ELR (cell line): ENCODE data around the gene NLGN3.
"Not testable (repeated sequence)": the region's sequence is repeated elsewhere in the genome, so short reads cannot be mapped to it uniquely, and the experiment has no call there.

Experiments used
- DNase-seq: peaks from one replicate; pipeline ENCODE4 v3.0.0-alpha.2; 2015; ENCODE audit warnings: low read depth

Gene NLGN3

DNA sequence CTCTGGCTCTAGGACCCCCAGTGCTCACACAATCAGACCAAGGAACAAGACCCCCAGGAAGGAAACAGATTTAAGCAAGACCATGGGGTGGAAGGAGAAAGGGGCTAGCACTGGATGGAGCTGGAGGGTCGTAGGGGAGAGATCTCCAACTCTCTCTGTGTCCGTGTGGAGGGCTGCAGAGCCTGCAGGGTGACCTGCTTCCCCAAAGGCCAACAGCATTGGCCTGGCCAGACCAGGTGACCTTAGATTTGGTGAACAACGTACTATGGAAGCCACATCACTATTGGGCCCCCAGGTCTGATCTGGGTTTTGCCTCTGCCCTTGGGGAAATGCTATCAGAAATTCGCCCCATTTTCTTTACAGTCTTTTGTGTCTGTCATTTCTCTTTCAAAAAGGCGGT is 26.0 kb downstream of the NLGN3 start:
- no peak for DNase-seq

DNA sequence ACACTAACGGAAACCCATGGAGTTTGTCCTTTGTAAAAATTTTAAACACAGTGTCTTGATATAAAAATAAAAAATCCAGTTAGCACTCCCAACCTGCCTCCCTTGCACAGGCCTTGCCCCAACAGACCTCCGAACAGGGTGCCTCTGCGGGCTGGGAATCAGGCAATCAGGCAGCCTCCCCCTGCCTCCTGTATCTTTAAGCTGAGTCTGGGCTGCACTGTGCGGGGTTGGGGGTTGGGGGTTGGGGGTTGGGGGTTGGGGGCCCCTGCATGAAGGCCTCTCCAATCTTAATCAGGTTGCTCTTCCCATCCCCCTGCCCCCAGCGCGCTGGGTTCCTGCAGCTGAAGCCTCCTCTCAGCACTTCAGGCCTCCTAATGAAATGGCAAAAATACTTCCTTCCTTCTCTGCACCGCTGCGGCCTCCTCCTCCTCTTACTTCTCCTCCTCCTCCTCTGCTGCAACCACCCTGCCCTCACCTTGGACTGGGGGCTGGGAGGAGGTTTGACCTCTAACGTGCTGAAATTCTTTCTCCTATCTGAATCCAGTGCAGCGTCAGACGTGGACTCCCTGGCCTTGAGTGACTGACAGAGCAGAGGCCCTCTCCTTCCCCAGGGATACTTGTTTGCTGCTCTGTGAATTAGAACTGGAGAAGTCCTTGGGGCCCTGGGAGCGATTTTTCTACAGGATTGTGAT is 26.6 kb downstream of the NLGN3 start:
- DNase-seq = no peak

DNA sequence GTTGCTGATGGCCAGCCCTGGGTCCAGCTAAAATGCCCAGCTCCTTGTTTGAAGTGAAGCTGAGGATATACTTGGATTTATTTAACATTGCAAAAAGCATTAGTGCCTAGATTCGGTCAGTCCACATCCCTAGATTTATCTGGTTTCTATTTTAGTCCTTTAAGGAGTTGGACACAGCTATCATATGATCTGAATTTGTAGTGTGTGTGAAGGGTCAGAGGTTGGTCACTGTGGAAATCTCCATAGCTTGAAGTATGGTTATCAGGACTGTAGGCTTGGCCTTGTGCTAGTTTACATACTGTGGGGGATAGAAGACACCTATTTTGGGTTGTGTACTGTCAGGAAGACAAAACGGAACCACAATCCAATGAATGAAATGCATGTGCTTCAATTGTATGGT is 28.8 kb downstream of the NLGN3 start:
- DNase-seq = no peak

DNA sequence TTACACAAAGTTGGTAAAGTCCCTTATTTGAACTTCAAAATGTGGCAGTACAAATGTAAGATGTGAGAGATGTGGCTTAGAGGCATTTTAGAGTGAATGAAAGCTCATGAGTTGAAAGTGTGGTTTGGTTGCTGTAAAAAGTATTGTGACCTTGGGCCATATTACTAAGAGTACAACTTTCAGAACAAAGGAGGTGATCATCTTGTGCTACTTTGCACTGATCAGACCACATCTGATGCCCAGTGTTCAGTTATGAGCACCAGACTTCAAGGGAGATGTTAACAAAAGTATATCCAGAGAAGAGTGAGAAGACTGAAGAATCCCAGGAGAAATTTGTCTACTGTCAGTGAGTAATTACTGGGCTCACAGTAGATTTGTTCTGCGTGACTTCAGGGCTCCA is 30.2 kb downstream of the NLGN3 start:
- no peak for DNase-seq

DNA sequence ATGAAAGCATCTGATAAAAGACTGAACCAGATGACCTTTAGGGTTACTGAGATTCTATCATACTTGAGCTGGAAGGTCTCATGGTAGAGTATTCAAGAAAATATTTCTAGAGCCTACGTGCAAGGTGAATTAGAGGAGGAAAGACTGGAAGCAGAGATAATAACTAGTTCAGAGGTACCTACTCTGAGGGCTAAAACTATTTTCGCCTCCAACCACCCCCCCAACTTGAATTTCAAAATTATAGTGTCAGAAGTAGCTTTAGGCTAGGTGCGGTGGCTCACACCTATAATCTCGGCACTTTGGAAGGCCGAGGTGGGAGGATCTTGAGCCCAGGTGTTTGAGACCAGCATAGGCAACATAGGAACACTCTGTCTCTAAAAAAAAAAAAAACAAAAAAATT is 30.9 kb downstream of the NLGN3 start:
- DNase-seq = no peak

DNA sequence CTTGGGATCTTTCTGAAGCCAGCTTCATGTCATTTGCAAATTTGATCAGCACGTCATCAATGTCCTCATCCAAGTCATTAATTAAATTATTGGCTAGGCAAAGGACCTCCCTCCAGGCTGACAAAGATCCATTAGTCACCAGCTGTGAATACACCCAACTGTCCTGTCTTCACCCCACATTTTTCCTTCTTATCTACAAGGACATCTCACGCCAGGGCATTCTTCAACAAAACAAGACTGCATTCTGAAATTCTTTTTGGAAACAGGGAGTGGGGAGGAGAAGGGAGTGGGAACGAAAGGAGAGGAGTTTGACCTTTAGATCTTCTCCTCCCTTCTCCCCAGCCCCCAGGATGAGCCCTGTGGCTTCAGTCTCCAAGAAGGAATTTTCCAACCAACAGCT is 32.7 kb downstream of the NLGN3 start:
- no peak for DNase-seq

DNA sequence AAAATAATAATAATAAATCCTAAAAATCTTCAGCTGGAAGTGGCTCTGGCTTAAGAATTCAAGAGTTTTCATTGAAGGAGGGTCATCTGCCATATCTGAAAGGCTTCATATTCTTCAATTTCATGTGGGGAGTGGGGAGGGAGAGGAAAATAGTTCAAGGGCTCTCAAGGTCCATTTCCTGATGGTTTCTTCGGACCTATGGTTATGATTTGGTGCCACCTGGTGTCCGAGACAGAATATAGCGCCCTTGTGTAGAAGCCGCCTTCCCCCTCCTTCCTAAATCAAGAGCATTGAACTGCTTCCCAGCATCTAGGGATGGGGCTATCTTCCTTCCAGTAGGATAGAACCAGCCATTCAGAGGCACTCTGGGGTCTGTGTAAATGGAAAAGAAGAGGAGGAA is 34.3 kb downstream of the NLGN3 start:
- peak; percentile 68 for DNase-seq

DNA sequence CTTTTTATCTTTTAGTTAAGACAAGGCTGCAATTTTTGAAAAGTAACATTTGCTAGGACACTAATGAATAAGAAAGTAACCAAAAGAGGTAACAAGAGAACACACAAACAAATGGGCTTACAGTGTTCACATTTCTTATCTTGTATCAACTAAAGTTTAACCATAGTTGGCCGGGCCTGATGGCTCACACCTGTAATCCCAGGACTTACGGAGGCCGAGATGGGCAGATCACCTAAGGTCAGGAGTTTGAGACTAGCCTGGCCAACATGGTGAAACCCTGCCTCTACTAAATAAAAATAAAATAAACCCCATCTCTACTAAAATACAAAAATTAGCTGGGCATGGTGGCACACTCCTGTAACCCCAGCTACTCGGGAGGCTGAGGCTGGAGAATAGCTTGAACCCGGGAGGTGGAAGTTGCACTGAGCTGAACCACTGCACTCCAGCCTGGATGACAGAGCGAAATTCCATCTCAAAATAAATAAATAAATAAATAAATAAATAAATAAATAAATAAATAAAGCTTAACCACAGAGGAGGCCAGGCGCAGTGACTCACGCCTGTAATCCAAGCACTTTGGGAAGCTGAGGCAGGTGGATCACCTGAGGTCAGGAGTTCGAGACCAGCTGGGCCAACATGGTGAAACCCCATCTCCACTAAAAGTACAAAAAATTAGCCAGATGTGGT is 36.1 kb downstream of the NLGN3 start:
- not testable (repeated sequence) for DNase-seq

DNA sequence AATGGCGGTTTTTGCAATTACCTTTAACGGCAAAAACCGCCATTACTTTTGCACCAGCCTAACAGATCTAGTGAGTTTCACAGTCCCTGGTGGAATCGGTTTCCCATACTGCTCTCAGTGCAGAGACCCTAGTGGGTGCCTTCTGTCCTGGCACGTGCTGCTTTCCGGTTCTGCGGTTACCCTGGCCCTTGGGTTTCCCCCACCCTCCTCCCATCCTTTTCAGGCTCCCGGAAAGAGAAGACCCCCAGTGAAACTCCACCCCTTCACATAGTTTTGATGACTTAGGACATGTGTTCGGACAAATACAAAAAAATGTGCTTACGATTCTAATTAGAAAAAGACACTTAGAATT is 36.9 kb downstream of the NLGN3 start:
- DNase-seq = no peak

DNA sequence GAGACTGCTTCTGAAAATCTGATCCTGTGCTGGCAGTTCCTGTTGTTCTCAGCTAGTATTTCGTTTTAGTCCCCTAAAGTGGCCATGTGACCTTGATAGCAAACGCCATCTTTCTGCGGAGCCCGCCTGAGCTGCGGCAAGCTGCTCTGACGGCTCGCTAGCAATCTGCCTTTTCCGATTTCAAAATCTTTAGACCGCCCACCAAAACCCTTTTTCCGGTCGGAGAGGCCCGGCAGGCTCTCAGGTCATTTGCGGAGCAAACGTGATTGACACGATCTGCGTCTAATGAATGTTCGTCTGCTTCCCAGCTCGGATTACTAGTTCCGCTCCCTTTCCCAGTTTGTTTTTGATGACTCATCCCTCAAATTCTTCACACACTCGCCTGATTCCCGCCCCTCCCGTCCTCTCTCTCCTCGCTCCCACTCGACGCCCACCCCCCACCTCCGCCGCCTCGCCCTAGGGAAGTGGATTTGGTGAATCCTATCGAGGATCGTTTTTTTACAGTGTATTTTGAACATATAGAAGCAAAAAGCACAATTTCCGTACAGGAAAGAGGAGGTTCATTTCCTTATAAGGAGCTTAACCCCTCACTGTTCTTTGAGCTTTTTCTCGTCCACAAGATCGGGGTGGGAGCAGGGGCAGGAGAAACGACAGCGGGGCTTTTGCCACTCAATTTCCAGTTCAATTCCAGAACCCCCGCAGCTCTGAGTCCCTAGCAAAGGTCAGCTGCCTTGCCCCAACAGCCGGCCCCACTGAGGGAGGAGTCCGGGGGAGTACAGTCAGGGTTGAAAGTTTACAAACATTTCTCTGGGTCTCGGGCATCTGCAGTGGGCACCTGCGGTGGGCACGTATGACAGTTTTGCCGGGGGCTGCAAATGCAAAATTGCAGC is 37.5 kb downstream of the NLGN3 start:
- DNase-seq = peak; percentile 97

DNA sequence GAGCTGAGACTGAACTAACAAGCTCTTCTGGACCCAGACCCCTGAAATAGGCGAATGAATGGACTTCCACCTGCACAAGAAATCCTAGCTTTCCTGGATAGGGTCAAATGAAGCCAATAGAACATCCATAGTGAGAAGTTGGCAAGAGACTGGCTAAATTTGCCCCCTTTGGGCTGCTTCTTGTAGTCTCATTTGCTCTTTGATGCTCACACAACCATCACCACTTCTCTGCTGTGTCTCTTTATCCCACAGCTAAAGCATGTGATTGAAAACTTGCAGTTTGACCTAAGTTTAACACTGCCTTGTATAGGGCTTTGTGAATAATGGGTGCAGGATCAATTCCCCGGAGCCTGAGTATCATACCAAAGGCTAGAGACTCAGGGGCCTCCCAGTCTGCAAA is 38.2 kb downstream of the NLGN3 start:
- DNase-seq = no peak

DNA sequence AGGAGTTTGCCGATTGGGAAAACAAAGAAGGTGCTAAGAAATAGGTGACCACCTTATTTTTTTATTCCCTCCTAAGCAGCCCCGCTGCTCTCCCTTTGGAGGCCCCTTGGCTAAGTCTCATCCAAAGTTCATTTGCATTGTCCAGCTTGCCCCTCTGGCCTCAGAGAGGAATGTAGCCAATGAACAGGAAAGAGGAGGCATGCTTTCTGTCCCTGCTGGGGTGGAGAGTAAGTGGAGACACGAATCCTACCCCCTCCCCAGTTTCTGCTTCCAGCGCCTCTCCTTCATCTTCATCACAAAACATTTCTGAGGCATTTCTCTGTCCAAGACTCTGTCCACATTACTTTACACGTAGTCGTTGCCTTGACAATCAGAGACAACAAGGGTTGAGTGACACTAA is 38.7 kb downstream of the NLGN3 start:
- DNase-seq = no peak

DNA sequence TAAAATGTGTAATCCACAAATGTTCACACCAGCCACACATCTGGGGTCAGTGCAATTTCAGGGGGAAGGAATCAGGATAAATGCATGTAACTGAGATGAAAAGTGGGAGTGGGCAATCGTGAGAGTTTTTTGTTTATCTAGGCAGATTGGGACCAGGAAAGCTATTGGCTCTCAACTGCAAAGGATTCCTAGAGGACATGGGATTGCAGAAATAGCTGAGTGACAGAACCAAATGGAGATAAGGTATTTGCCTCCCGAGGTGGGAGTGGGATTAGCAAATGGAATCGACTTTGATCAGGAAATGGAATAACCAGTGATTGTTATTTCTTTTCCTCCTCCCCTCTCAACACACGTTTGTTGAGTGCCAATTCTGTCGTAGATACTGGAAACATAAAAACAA is 39.5 kb downstream of the NLGN3 start:
- DNase-seq = no peak

DNA sequence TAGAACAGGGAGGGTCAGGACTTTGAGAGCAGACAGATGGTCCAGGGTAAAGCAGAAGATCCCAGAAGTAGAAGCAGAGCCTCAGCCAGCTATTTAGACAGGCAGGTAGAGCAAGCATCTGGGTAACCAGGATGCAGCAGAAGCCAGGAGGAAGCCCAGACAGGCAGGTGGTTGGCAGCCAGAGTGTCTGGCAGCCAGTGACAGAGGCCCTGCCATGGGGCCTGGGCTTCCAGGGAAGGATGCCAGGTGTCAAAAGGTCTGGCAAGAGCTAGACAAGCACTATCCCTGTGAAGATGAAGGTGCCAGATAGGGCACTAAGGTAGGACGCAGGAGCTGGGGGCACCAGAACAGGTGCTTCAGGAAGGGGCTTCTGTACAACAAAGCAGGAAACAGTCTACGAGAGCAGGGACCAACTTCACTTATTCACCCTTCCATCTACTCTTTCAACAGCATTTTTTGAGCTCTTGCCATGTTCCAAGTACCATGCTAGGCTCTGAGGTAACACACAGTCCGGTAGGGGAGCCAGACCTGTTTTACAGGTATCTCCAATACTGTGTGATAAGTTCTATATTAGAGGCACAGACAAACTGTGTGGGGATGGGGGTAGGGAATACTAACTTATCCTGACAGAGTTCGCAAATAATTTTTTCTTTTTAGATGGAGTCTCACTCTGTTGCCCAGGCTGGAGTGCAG is 40.3 kb downstream of the NLGN3 start:
- no peak for DNase-seq

DNA sequence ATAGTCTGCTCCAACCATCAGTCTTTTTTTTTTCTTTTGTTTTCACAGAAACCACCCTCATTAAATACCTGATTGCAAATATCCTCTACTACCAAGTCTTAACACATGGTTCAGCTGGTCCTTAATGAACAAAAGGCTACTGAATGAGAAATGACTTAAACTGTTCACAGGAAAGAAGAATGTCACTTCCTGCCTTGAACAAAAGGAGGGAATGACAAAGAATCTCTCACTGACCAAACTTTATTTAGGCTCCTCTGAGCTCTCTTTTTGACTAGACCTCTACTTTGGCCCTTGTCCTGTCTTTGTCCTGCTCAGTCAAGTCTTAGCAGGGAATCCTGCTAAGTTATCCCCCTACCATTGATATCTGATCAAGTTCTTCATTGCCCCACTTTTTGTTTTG is 46.6 kb downstream of the NLGN3 start:
- DNase-seq = no peak

DNA sequence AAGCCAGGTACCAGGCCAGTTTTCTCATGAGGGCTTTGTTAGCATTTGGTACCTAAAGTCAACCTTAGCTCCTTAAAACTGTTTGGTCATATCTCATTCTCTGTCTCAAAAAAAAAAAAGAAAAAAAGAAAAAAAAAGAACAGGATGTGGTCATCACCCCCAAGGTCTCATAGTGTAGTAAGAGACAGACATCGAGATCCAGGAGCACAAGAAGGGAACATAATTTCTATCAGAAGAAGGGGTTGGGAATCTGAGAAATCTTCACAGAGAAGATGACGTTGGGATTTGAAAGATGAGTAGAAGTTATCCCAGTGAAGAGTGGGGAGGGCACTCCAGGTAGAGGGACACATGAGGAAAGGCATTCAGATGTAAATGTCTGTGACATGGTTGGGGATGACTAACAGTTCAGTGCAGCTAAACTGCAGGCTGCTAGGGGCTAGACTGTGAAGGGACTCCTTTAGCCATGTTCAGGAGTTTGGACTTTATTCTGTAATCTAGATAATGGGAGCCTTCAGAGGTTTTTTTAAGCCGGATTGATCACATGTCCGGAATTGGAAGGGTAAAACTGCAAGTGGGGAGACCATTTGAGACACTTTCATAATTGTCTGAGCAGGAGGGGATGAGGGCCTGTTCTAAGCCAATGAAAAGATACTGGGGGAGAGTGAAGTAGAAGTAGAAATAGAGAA is 51.5 kb downstream of the NLGN3 start:
- peak; percentile 10 for DNase-seq

DNA sequence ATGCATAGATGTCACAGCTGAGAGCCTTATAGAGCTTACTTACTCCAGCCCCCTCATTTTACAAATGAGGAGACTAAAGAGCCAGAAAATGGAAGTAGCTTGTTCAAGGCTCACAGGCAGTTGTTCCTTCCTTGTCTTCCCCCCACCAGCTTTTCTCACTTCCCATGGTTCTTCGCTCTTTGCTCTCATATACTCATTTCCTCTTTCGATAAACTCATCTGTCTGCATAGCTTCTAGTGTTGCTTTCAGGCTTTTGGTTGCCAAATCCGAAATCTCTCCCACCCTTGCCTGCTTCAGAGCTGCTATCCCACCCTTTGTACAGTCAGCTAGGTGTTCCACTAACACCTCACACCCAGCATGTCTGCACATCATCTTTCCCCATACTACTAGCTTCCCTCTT is 53.4 kb downstream of the NLGN3 start:
- no peak for DNase-seq

DNA sequence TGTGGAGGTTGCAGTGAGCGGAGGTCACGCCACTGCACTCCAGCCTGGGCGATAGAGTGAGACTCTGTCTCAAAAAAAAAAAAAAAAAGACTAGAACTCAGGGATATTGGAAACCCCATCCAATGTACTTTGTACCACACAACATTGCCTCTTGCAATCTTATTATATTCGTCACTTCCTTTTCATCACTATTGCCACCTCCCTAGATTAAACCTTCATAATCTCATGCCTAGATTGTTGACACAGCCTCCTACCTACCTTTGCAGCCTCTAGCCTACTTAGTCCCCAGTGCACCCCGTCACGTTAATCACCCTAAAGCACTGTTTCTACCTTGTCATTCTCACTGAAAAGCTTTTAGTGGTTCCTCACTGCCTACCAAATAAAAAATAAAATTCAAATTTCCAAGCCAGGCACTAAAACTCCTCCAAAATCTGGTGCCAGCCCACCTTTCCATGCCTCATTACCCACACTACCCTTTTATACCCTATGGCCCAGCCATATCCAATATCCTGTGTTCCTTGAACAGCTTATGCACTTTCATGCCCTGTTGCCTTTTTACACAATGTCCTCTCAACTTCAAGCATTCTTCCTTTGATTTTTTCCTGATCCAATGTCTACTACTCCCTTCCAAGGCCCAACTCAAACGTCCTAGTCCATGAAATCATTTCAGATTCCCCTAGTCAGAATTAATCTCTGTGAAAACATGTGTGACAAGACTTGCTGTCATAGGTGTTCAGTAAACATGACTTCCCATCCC is 54.8 kb downstream of the NLGN3 start:
- DNase-seq = no peak

DNA sequence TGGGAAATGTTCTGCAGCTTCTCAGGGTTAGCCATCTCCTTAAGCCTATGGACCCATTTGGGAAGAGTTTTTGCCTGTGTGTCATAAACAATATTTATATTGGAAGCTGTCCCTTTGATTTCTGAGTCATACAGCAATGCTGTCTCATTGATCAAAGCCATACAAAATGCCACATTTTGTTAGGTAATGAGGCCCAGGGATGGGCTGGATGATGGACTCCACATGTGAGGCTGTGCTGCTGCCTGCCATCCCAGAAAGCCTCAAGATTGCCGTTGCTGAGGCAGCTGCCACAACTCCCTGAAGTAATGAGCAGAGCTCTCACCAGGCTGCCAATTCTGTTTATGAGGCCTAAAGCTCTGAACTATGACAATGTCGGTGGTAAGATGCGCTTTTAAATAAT is 66.2 kb downstream of the NLGN3 start:
- no peak for DNase-seq

DNA sequence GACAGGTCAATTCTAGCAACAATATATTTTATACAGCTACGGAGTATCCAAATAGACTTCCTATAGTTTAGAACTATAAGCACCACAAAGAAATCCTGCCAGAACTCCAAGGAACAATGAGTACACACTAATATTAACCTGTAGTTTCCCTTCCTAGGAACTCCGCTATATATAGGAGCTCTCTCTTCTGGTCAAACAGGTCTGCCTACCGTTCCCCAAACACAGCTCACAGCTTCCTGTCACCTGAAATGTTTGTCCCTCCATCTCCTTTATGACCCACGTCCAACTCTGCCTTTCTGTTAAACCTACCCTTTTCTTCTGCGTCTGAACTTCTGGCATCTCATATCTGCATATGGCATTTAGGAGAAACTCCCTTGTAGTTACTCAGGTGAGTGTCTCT is 67.9 kb downstream of the NLGN3 start:
- no peak for DNase-seq

DNA sequence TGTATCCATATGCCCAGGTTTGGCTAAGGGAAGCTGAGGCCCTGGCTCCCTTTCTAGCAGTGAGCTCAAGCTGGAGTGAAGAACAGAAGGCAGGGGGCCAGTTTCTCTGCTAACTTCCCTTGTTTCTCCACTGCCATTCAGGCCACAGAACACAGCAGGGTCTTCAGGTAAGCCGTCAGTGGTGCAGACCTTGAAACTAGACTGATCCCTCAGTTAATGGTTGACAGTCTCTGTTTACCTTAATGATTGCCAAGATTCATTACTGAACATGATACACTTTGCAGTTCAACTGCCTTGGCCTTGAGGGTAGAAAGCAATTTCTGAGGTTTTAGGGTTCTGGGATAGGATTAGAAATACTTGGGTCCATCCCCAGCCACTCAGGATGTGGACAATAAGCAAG is 69.5 kb downstream of the NLGN3 start:
- DNase-seq = no peak
